H1 (cell line): ENCODE data around the gene APBA2. TPM values are rescaled to one million over a fixed set of nuclear protein-coding genes. Genes with fewer than 3 reads are reported as not detected.
A peak's percentile ranks its signal among the peaks of the same experiment; 100 is the strongest.

Source experiments
- CTCF ChIA-PET: fragments of 300-600 bp; sonication (Branson Sonifier 250); formaldehyde crosslinking; loops from one replicate; lab custom pipeline; 2021; ENCODE audit not compliant: partially characterized antibody; lab: Charles Lee
- POLR2A ChIA-PET: fragments of 300-600 bp; sonication (Branson Sonifier 250); formaldehyde crosslinking; loops from one replicate; lab custom pipeline; 2021; ENCODE audit warnings: inconsistent platforms; ENCODE audit not compliant: partially characterized antibody; lab: Charles Lee
- DNase-seq, 2 experiments: peaks; one replicate each; pipeline versions ENCODE4 v3.0.0 to v3.0.0-alpha.2; 2010 to 2022; ENCODE audit warnings: low spot score in 2 of 2, low read depth in 1 of 2, mixed read lengths in 1 of 2
- FAIRE-seq: peaks from 2 replicates; lab custom pipeline; 2011; peaks lifted over from hg19 to GRCh38; lab: Jason Lieb, UNC
- H2AFZ ChIP-seq: 2 replicates; pipeline ENCODE4 v1.8.1; 2012; ENCODE audit warnings: low read length, inconsistent platforms
- H2AK5ac ChIP-seq: 2 replicates; pipeline ENCODE4 v1.6.1; 2013; ENCODE audit warnings: low read depth, low read length
- H2BK120ac ChIP-seq: replicated peaks from 2 replicates; pipeline ENCODE3; 2013; ENCODE audit warnings: low read depth, low read length, inconsistent platforms
- H2BK12ac ChIP-seq: 2 replicates; pipeline ENCODE4 v1.6.1; 2013; ENCODE audit warnings: low read depth, low read length
- H2BK15ac ChIP-seq: 2 replicates; pipeline ENCODE4 v1.6.1; 2013; ENCODE audit warnings: low read length
- H2BK20ac ChIP-seq: 2 replicates; pipeline ENCODE4 v1.6.1; 2013; ENCODE audit warnings: low read length
- H2BK5ac ChIP-seq: 2 replicates; pipeline ENCODE4 v1.6.1; 2013; ENCODE audit warnings: low read depth, low read length
- H3K14ac ChIP-seq: 2 replicates; pipeline ENCODE4 v1.6.1; 2013; ENCODE audit warnings: inconsistent platforms; ENCODE audit not compliant: insufficient read length
- H3K18ac ChIP-seq: 2 replicates; pipeline ENCODE4 v1.6.1; 2013; ENCODE audit warnings: low read length; ENCODE audit errors: extremely low read depth
- H3K23ac ChIP-seq: 2 replicates; pipeline ENCODE4 v1.6.1; 2013; ENCODE audit warnings: inconsistent platforms; ENCODE audit not compliant: insufficient read length
- H3K23me2 ChIP-seq: 2 replicates; pipeline ENCODE4 v1.6.1; 2013; ENCODE audit warnings: low read depth, low read length
- H3K27ac ChIP-seq: 2 replicates; pipeline ENCODE4 v1.6.1; 2011; ENCODE audit warnings: low read depth, low read length, inconsistent platforms
- H3K27me3 ChIP-seq, 4 experiments: replicated peaks in 1 of 4; 1 replicate in 1 of 4; 2 replicates in 3 of 4; pipeline versions ENCODE4 v1.6.1 to v1.8.1; 2011 to 2013; ENCODE audit warnings: low read length in 3 of 4, mild to moderate bottlenecking in 3 of 4, inconsistent platforms in 2 of 4, mixed read lengths in 2 of 4, moderate library complexity in 1 of 4; ENCODE audit not compliant: control insufficient read depth in 3 of 4, insufficient read depth in 3 of 4; ENCODE audit errors: extremely low read depth in 1 of 4
- H3K36me3 ChIP-seq, 4 experiments: 2 replicates each; pipeline versions ENCODE4 v1.6.1 to v1.8.1; 2011 to 2013; ENCODE audit warnings: mild to moderate bottlenecking in 4 of 4, low read length in 3 of 4, moderate library complexity in 2 of 4, control low read depth in 1 of 4, inconsistent platforms in 1 of 4; ENCODE audit not compliant: insufficient read depth in 4 of 4, control insufficient read depth in 2 of 4
- H3K4ac ChIP-seq: replicated peaks from 2 replicates; pipeline ENCODE3; 2013; ENCODE audit warnings: low read length, low read depth, mixed read lengths, inconsistent platforms; ENCODE audit not compliant: insufficient read length
- H3K4me1 ChIP-seq, 4 experiments: replicated peaks in 1 of 4; 1 replicate in 1 of 4; 2 replicates in 3 of 4; pipeline versions ENCODE4 v1.6.1 to v1.8.1; 2011 to 2013; ENCODE audit warnings: low read length in 3 of 4, inconsistent platforms in 2 of 4, mixed read lengths in 1 of 4; ENCODE audit not compliant: insufficient read depth in 4 of 4, control insufficient read depth in 3 of 4
- H3K4me2 ChIP-seq, 2 experiments: 2 replicates each; pipeline versions ENCODE4 v1.6.1 to v1.8.1; 2011 to 2013; ENCODE audit warnings: low read depth in 2 of 2, low read length in 2 of 2, control low read depth in 1 of 2, inconsistent platforms in 1 of 2, mild to moderate bottlenecking in 1 of 2; ENCODE audit not compliant: insufficient read depth in 1 of 2
- H3K4me3 ChIP-seq, 4 experiments: fragments of 200-600, 300-600 bp in 1 of 4; sonication (generic), shearing (Covaris generic), sonication (Bioruptor Twin) in 1 of 4; 2 replicates each; pipeline versions ENCODE4 v1.5.1 to v1.8.1; 2011 to 2016; ENCODE audit warnings: low read length in 4 of 4, low read depth in 3 of 4, control low read depth in 2 of 4, inconsistent platforms in 2 of 4, mild to moderate bottlenecking in 2 of 4, mixed read lengths in 1 of 4, moderate library complexity in 1 of 4; ENCODE audit not compliant: insufficient read depth in 2 of 4; ENCODE audit errors: extremely low read depth in 1 of 4
- H3K56ac ChIP-seq: replicated peaks from 2 replicates; pipeline ENCODE3; 2013; ENCODE audit warnings: low read depth, mild to moderate bottlenecking, mixed read lengths, low read length, inconsistent platforms; ENCODE audit not compliant: insufficient read length
- H3K79me1 ChIP-seq: 2 replicates; pipeline ENCODE4 v1.6.1; 2013; ENCODE audit warnings: low read depth, low read length, control low read depth
- H3K79me2 ChIP-seq, 2 experiments: 2 replicates each; pipeline versions ENCODE4 v1.6.1 to v1.8.1; 2012 to 2013; ENCODE audit warnings: low read length in 2 of 2, mild to moderate bottlenecking in 2 of 2, inconsistent platforms in 1 of 2; ENCODE audit not compliant: insufficient read depth in 2 of 2, control insufficient read depth in 1 of 2
- H3K9ac ChIP-seq, 4 experiments: replicated peaks in 1 of 4; 1 replicate in 1 of 4; 2 replicates in 3 of 4; pipeline versions ENCODE4 v1.6.1 to v1.8.1; 2011 to 2013; ENCODE audit warnings: low read depth in 3 of 4, low read length in 3 of 4, control low read depth in 2 of 4, mild to moderate bottlenecking in 2 of 4, moderate library complexity in 2 of 4, inconsistent platforms in 1 of 4; ENCODE audit errors: extremely low read depth in 1 of 4
- H3K9me3 ChIP-seq, 2 experiments: 2 replicates each; pipeline versions ENCODE4 v1.6.1 to v1.8.1; 2012 to 2013; ENCODE audit warnings: mild to moderate bottlenecking in 2 of 2, moderate library complexity in 2 of 2, control low read depth in 1 of 2, inconsistent platforms in 1 of 2, low read depth in 1 of 2, low read length in 1 of 2, mixed read lengths in 1 of 2; ENCODE audit not compliant: insufficient read depth in 2 of 2
- H4K20me1 ChIP-seq, 2 experiments: replicated peaks in 1 of 2; 2 replicates each; pipeline versions ENCODE3 to v1.8.1; 2011 to 2013; ENCODE audit warnings: inconsistent platforms in 2 of 2, low read length in 2 of 2, mild to moderate bottlenecking in 1 of 2; ENCODE audit not compliant: insufficient read depth in 2 of 2, control insufficient read depth in 1 of 2
- H4K5ac ChIP-seq: 2 replicates; pipeline ENCODE4 v1.6.1; 2013; ENCODE audit warnings: low read length, low read depth, mixed read lengths, inconsistent platforms; ENCODE audit not compliant: insufficient read length
- H4K8ac ChIP-seq: 2 replicates; pipeline ENCODE4 v1.8.0; 2013; ENCODE audit warnings: mild to moderate bottlenecking, moderate library complexity, low read length, inconsistent platforms; ENCODE audit not compliant: insufficient read depth; ENCODE audit errors: extremely low read depth
- H4K91ac ChIP-seq: replicated peaks from 2 replicates; pipeline ENCODE3; 2013; ENCODE audit warnings: low read length, mixed read lengths, inconsistent platforms; ENCODE audit not compliant: insufficient read length
- HDAC6 ChIP-seq: IDR thresholded peaks from one replicate; pipeline ENCODE4 v1.7.1; 2012; ENCODE audit warnings: low read depth, mild to moderate bottlenecking, inconsistent platforms, low read length, moderate library complexity
- WGBS, 2 experiments: shearing (Covaris generic) in 1 of 2; methylation state at CpG; one replicate each; pipeline versions ENCODE4 v1.1.6 to v1.1.7; 2013 to 2015; ENCODE audit warnings: low lambda C conversion rate in 2 of 2, mixed read lengths in 2 of 2, inconsistent platforms in 1 of 2, low coverage in 1 of 2, missing lambda C conversion rate in 1 of 2; ENCODE audit not compliant: insufficient replicate concordance in 2 of 2, insufficient coverage in 1 of 2, insufficient read length in 1 of 2; ENCODE audit errors: extremely low coverage in 1 of 2, missing lambda C conversion rate in 1 of 2; 5-methylcytosine and 5-hydroxymethylcytosine counted together
- polyA plus RNA-seq, 7 experiments: library from polyadenylated mRNA; depleted of rRNA in 3 of 7; stranded (reverse) in 5 of 7; unstranded in 2 of 7; fragments of >200 nt in 5 of 7; fragments of 200-250 nt in 2 of 7; gene quantifications; 1 replicate in 5 of 7; 2 replicates in 1 of 7; 4 replicates in 1 of 7; pipeline versions ENCODE4 v1.2.1 to v1.2.3, GENCODE V29; 2011 to 2013; ENCODE audit warnings: missing spikeins in 2 of 7, mixed read lengths in 2 of 7
- total RNA-seq: library from RNA; stranded (reverse); fragmentation: NEBNext Ultra II Directional; extraction: Animal tissue kit (Norgen Biotek cat#: 25700); gene quantifications from 2 replicates; pipeline ENCODE4 v1.2.1, GENCODE V29; 2021

The APBA2 gene
- total and polyA plus RNA-seq, 2 of the 8 experiments (the other 6 are each of a cell fraction or from before 2014, with no cell fraction given): 15.5 to 19.0 TPM

GRCh38 chr15:28995705-28996104, 109.9 kb downstream of the APBA2 start:
- Histone ChIP-seq H3K23me2 (no peaks in the 10 kb centered on the region), H3K14ac (no peak overlapping the region), H4K8ac (no peak overlapping the region), H3K79me2 (no peaks in the 10 kb centered on the region), H2BK15ac (no peak overlapping the region), H3K27me3 (no peaks in the 10 kb centered on the region), H3K18ac (0 out of 2 replicates have a peak overlapping the region, but pooled peaks have one; percentile 4), H3K4me3 (no peak overlapping the region), H3K9me3 (no peaks in the 10 kb centered on the region; a peak in 1 of 4 replicates), H2BK5ac (no peak overlapping the region), H3K4me2 (no peak overlapping the region), H2AFZ (no peak overlapping the region), H3K4ac (no peak overlapping the region), H3K56ac (no peak overlapping the region), H3K23ac (no peak overlapping the region), H2BK20ac (no peak overlapping the region), H3K27ac (no peak overlapping the region), H4K5ac (no peak overlapping the region), H2BK120ac (no peak overlapping the region), H4K91ac (no peak overlapping the region), H2AK5ac (no peak overlapping the region), H3K36me3 (no peaks in the 10 kb centered on the region), H4K20me1 (peaks cover 0 to 2% of the 10 kb centered on the region in 2 experiments), H3K9ac (no peak overlapping the region; a peak in 1 of 7 replicates), H2BK12ac (no peak overlapping the region), H3K79me1 (no peaks in the 10 kb centered on the region), H3K4me1 (peaks cover 0 to 9% (median 6%) of the 10 kb centered on the region in 4 experiments; a peak in 4 of 7 replicates)
- 89% methylated on average over 9 of the region's 9 CpGs; no CpG with 5 or more reads in 1 of the 2 experiments for WGBS, 2 experiments
- FAIRE-seq (no peak), DNase-seq (no peak)
- POLR2A ChIA-PET: interaction anchor here (1.8 kb wide), 1 partner anchor 120 kb away, joined by 6 read pairs; no protein-coding TSS in a partner anchor
- no peak for TF ChIP-seq HDAC6
- CTCF ChIA-PET: interaction anchor here (1.2 to 9.4 kb wide), 7 partner anchors 11 to 106 kb away, joined by 3 to 88 read pairs (median 5); no protein-coding TSS in a partner anchor
